ENCODE results near the gene DMBX1.

GRCh38 chr1:46483589-46483988 lies 6.0 kb upstream of the DMBX1 start:
- TF ChIP-seq CTCF (IDR thresholded peaks at IDR 0.05), result no peak
- no peak for TF ChIP-seq POLR2A (IDR thresholded peaks at IDR 0.05)
